NCI-H2081 treated with DMSO at 0.1 percent for 48 hours (cell line): ENCODE results near the gene PGM2L1.

Experiments
- DNase-seq: peaks from one replicate; lab custom pipeline; 2025; lab: John Stamatoyannopoulos, UW

The PGM2L1 gene

GRCh38 chr11:74297484-74297883 is 100.7 kb downstream of the PGM2L1 start:
- DNase-seq, result no peak

- no peak for DNase-seq
Measured at GRCh38 chr11:74288911-74289310, 109.3 kb downstream of the PGM2L1 start.

DNA sequence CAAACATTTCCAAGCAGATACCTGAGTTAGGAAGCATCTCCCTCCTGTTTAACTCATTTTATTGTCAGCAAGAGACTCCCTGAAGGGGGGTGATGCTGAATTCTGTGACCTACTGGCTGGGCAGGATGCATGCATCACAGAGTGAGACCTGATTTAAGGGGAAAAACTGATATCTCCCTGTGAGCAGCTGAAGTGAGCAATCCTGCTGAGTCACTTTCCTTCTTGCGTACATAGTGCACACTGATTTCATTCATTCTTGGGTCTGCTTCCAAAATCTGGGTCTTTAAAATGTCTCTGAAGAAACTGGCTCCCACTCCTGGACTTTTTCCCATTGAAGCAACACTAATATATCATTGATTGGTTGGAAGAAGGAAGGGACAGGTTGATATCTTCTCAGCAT is 110.1 kb downstream of the PGM2L1 start:
- no peak for DNase-seq

DNA sequence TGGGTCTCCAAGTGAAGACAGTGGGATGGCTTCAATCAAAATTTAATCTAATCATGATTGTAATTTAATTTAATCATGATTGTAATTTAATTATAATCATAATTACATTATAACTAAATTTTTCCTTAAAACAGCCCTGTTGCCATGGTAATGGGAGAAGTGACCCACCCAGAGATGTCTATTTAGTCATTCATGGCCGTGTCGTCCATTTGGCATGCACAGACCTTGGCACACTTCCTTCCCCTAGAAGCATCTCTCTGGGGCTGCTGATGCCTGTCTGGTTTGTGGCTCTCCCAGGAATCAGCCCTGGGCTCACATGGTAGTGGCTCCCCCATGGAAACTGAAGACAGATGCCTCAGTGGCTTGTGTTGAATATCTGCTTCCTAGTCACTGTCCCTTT is 113.8 kb downstream of the PGM2L1 start:
- no peak for DNase-seq

DNA sequence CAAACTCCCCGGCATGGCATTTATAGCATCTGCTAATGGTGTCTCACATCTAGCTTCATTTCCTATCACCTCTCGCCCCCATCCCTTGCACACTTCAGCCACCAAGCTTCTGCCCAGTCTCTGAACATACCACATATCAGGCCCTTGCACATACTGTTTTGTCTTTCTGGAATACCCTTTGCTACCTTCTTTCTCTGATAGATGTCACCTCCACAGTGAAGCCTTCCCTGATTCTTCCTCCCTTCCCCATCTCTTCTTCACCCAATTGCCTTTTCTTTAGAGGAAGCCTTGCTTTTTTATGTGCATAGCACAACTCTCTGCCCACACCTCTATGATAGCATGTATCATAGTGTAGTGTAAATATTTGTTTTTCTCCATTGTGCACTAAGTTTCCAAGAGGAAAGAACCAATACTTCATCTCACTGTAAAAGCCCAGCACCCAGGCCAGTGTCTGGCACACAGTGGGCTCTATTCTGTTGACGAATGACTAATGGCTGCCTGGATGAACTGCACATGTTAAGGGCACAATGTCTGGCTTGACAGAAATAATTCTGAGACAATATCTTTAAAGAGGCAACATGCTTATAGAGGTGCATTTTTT is 114.6 kb downstream of the PGM2L1 start:
- DNase-seq, result no peak

- DNase-seq, result no peak
Measured at GRCh38 chr11:74282914-74283371, 115.3 kb downstream of the PGM2L1 start.

DNA sequence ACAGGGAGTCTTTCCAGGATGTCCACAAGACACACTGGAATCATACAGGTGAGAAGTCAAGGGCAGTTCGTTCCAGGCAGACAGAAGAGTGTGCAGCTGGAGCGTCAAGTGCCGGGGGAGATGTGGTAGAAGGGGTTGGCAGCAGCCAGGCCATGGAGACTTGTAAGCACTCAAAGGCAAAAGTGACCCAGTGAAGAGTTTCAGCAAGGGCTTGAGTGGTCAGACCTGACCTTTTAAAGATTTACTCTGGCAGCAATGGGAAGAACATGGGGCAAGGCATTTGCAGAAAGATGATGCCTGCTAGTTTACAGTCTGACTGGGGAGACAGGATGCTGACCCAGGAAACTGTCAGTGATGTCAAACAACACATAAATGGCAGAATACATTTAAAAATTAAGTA is 115.8 kb downstream of the PGM2L1 start:
- DNase-seq, result no peak

DNA sequence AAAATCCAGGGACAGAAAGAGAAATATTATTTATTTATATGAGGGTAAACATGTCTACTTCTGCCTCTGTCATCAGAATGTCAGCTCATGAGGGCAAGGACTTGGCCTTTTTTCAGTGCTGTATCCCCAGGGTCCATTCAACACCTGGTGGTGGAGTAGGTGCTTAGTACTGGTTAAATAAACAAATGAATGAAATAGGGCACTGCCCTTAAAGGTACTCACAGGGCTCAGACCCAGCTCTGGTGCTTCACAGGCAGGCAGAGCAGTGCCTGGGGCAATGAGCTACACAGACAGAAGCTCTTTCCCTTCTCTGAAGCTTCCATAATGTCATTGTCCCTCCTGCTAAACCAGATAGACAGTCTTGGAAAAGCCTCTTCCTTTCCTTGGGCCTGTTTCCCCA is 117.7 kb downstream of the PGM2L1 start:
- no peak for DNase-seq
